ENCODE measurements around the gene ADARB1. TPM values are rescaled to one million over a fixed set of nuclear protein-coding genes. Genes with fewer than 3 reads are reported as not detected.

The ADARB1 gene
- total RNA-seq, 1 experiment from 2014 or later, result 15.8 TPM

DNA sequence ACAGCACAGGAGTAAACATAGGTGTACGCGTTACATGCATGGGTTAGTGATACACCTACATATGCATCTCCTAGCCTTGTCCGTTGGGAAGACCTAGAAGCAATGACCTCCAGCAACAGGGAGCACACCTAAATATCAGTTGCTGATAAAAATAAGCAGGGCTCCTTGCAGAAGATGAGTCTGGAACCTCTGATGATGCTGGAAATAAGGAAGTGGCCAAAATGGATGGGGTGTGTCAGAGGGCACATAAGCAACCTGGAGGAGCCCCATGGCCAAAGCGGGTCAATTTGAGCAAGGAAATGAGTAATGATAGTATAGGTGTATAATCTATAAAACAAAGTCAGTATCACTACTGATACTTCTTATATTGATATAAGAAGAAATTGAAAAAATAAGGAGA lies 13.7 kb downstream of the ADARB1 start:
- Histone ChIP-seq H2BK12ac (ENCODE audit: insufficient read length, low read depth, low read length) (no peak overlapping the region), H4K91ac (ENCODE audit: insufficient read length, low read depth, low read length) (no peak overlapping the region), H3K27ac (ENCODE audit: insufficient read length, low read depth, low read length) (no peak overlapping the region), H3T11ph (ENCODE audit: low read length) (no peak overlapping the region), H3K79me1 (ENCODE audit: insufficient read depth, low read depth, low read length, poor library complexity, severe bottlenecking) (no peaks in the 10 kb centered on the region), H3K4me2 (ENCODE audit: insufficient read depth, insufficient read length, low read length) (no peak overlapping the region), H2BK120ac (ENCODE audit: low read depth, low read length, poor library complexity, severe bottlenecking) (no peak overlapping the region), H3K18ac (ENCODE audit: insufficient read length, low read depth, low read length) (no peak overlapping the region), H3K9me3 (ENCODE audit: control insufficient read depth, low read depth, low read length) (no peaks in the 10 kb centered on the region), H3K56ac (ENCODE audit: insufficient read length, low read depth, low read length) (no peak overlapping the region), H4K8ac (replicated peaks; ENCODE audit: insufficient read length, low read depth, low read length) (no peak overlapping the region), H3K23ac (ENCODE audit: insufficient read length, low read depth, low read length) (no peak overlapping the region), H3K4ac (ENCODE audit: low read depth, low read length) (no peak overlapping the region), H3K23me2 (ENCODE audit: insufficient read length, low read depth, low read length, poor library complexity, severe bottlenecking) (no peaks in the 10 kb centered on the region), H3K9ac (ENCODE audit: extremely low read depth, insufficient read length, low read length) (no peak overlapping the region), H4K20me1 (ENCODE audit: control insufficient read depth, insufficient read depth, insufficient read length) (no peaks in the 10 kb centered on the region), H2BK20ac (ENCODE audit: low read depth, low read length, poor library complexity, severe bottlenecking) (no peak overlapping the region), H3K14ac (ENCODE audit: insufficient read depth, low read length) (no peak overlapping the region), H3K4me1 (ENCODE audit: insufficient read depth, low read length) (no peaks in the 10 kb centered on the region), H2AFZ (ENCODE audit: low read length) (no peak overlapping the region), H3K79me2 (ENCODE audit: insufficient read depth, low read length) (no peaks in the 10 kb centered on the region), H4K5ac (ENCODE audit: insufficient read length, low read depth, low read length) (no peak overlapping the region), H2BK15ac (ENCODE audit: low read depth, low read length) (no peak overlapping the region), H3K27me3 (ENCODE audit: insufficient read depth, low read length) (no peaks in the 10 kb centered on the region), H2AK5ac (ENCODE audit: insufficient read length, low read length) (no peak overlapping the region), H2BK5ac (ENCODE audit: insufficient read length, low read length) (no peak overlapping the region)
- Mint-ChIP-seq H3K9me3 (no peaks in the 10 kb centered on the region), H3K4me3 (no peak overlapping the region), H3K27ac (no peak overlapping the region), H3K4me1 (peaks cover 4% of the 10 kb centered on the region in 2 experiments; a peak in 3 of 4 replicates), H3K27me3 (ENCODE audit: low read depth) (no peaks in the 10 kb centered on the region), H3K36me3 (ENCODE audit: insufficient read depth in 1 of 3, low read depth in 3 of 3) (no peaks in the 10 kb centered on the region)
- no peak for DNase-seq
- TF ChIP-seq, protein P1, sequence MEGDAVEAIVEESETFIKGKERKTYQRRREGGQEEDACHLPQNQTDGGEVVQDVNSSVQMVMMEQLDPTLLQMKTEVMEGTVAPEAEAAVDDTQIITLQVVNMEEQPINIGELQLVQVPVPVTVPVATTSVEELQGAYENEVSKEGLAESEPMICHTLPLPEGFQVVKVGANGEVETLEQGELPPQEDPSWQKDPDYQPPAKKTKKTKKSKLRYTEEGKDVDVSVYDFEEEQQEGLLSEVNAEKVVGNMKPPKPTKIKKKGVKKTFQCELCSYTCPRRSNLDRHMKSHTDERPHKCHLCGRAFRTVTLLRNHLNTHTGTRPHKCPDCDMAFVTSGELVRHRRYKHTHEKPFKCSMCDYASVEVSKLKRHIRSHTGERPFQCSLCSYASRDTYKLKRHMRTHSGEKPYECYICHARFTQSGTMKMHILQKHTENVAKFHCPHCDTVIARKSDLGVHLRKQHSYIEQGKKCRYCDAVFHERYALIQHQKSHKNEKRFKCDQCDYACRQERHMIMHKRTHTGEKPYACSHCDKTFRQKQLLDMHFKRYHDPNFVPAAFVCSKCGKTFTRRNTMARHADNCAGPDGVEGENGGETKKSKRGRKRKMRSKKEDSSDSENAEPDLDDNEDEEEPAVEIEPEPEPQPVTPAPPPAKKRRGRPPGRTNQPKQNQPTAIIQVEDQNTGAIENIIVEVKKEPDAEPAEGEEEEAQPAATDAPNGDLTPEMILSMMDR (conservative IDR thresholded peaks at IDR 0.05), result no peak
- no CpG with 5 or more reads among the region's 4 CpGs for WGBS (ENCODE audit: extremely low coverage, insufficient read length, low lambda C conversion rate)
